IMR-90 (cell line): ENCODE measurements around the gene GGT6. TPM values are rescaled to one million over a fixed set of nuclear protein-coding genes. Genes with fewer than 3 reads are reported as not detected.

Source experiments
- ATAC-seq: fragments of 200-7000 bp; cut with Tn5 transposase; 2 replicates; pipeline ENCODE4 v1.9.1; 2020; ENCODE audit warnings: low read depth, mild to moderate bottlenecking, moderate library complexity
- BruUV-seq: library from RNA; stranded (reverse); fragments of 400-500 nt; replicated peaks from 2 replicates; lab custom pipeline; 2021; lab: Mats Ljungman, UMichigan
- CTCF ChIA-PET: fragments of 300-600 bp; formaldehyde crosslinking; extraction: SDS; loops from one replicate; lab custom pipeline; 2021; ENCODE audit warnings: antibody characterized with exemption; lab: Yijun Ruan, JAX
- POLR2A ChIA-PET: fragments of 300-600 bp; sonication (Branson Sonifier 250); formaldehyde crosslinking; loops from one replicate; lab custom pipeline; 2022; ENCODE audit warnings: antibody characterized with exemption; ENCODE audit not compliant: unreplicated experiment; lab: Charles Lee
- DNase-seq: peaks from one replicate; pipeline ENCODE4 v3.0.0; 2013
- H2AFZ ChIP-seq: replicated peaks from 2 replicates; pipeline ENCODE3; 2013; ENCODE audit warnings: low read length, mild to moderate bottlenecking; ENCODE audit not compliant: poor library complexity
- H2AK5ac ChIP-seq: 2 replicates; pipeline ENCODE4 v1.6.1; 2013; ENCODE audit warnings: low read depth, low read length, inconsistent platforms
- H2AK9ac ChIP-seq: replicated peaks from 2 replicates; pipeline ENCODE3; 2013; ENCODE audit warnings: mild to moderate bottlenecking, low read depth, low read length, moderate library complexity; ENCODE audit not compliant: poor library complexity
- H2BK120ac ChIP-seq: 2 replicates; pipeline ENCODE4 v1.6.1; 2013; ENCODE audit warnings: low read depth, low read length, inconsistent platforms
- H2BK15ac ChIP-seq: 3 replicates; pipeline ENCODE4 v1.6.1; 2013; ENCODE audit warnings: low read depth, low read length, inconsistent platforms
- H2BK20ac ChIP-seq: 2 replicates; pipeline ENCODE4 v1.6.1; 2013; ENCODE audit warnings: low read depth, mild to moderate bottlenecking, inconsistent platforms, low read length, moderate library complexity
- H2BK5ac ChIP-seq: 2 replicates; pipeline ENCODE4 v1.6.1; 2013; ENCODE audit warnings: mild to moderate bottlenecking, low read depth, low read length, inconsistent platforms; ENCODE audit not compliant: poor library complexity, severe bottlenecking
- H3K14ac ChIP-seq: replicated peaks from 2 replicates; pipeline ENCODE4 v1.6.1; 2013; ENCODE audit warnings: low read depth, low read length, inconsistent platforms
- H3K18ac ChIP-seq: 2 replicates; pipeline ENCODE4 v1.6.1; 2013; ENCODE audit warnings: low read depth, low read length, control low read depth
- H3K23ac ChIP-seq: 2 replicates; pipeline ENCODE4 v1.6.1; 2013; ENCODE audit warnings: low read depth, low read length, inconsistent platforms
- H3K27ac ChIP-seq: 2 replicates; pipeline ENCODE4 v1.5.1; 2013; ENCODE audit warnings: mild to moderate bottlenecking, control low read depth, low read length; ENCODE audit not compliant: insufficient read depth
- H3K27me3 ChIP-seq: 2 replicates; pipeline ENCODE4 v1.6.1; 2013; ENCODE audit warnings: low read length; ENCODE audit not compliant: control insufficient read depth, insufficient read depth
- H3K36me3 ChIP-seq: 2 replicates; pipeline ENCODE4 v1.6.1; 2013; ENCODE audit warnings: low read length, mixed read lengths; ENCODE audit not compliant: control insufficient read depth, insufficient read depth
- H3K4ac ChIP-seq: 2 replicates; pipeline ENCODE4 v1.6.1; 2013; ENCODE audit warnings: low read depth, low read length, inconsistent platforms
- H3K4me1 ChIP-seq: 2 replicates; pipeline ENCODE4 v1.6.1; 2013; ENCODE audit warnings: low read length, mixed read lengths; ENCODE audit not compliant: control insufficient read depth, insufficient read depth
- H3K4me2 ChIP-seq: 2 replicates; pipeline ENCODE4 v1.6.1; 2013; ENCODE audit warnings: low read depth, mild to moderate bottlenecking, control low read depth, low read length, moderate library complexity
- H3K4me3 ChIP-seq: 2 replicates; pipeline ENCODE4 v1.5.1; 2013; ENCODE audit warnings: low read depth, mild to moderate bottlenecking, control low read depth, low read length, moderate library complexity; ENCODE audit not compliant: insufficient read depth
- H3K56ac ChIP-seq: 2 replicates; pipeline ENCODE4 v1.6.1; 2013; ENCODE audit warnings: low read length, inconsistent platforms; ENCODE audit not compliant: insufficient read depth; ENCODE audit errors: extremely low read depth
- H3K79me1 ChIP-seq, 2 experiments: 2 replicates each; pipeline ENCODE4 v1.6.1; 2013; ENCODE audit warnings: low read length in 2 of 2, inconsistent platforms in 1 of 2, low read depth in 1 of 2
- H3K9ac ChIP-seq: 2 replicates; pipeline ENCODE4 v1.6.1; 2013; ENCODE audit warnings: low read depth, low read length, control low read depth
- H3K9me1 ChIP-seq: 2 replicates; pipeline ENCODE4 v1.6.1; 2013; ENCODE audit warnings: low read length, inconsistent platforms; ENCODE audit not compliant: insufficient read depth
- H3K9me3 ChIP-seq: 2 replicates; pipeline ENCODE4 v1.6.1; 2013; ENCODE audit warnings: low read length; ENCODE audit not compliant: control insufficient read depth, insufficient read depth
- H4K20me1 ChIP-seq: 2 replicates; pipeline ENCODE4 v1.6.1; 2013; ENCODE audit warnings: low read length, inconsistent platforms; ENCODE audit not compliant: insufficient read depth
- H4K5ac ChIP-seq: 2 replicates; pipeline ENCODE4 v1.6.1; 2013; ENCODE audit warnings: mild to moderate bottlenecking, low read depth, low read length, control low read depth
- H4K8ac ChIP-seq, 2 experiments: 2 replicates each; pipeline ENCODE4 v1.6.1; 2013; ENCODE audit warnings: low read depth in 2 of 2, low read length in 2 of 2, control low read depth in 1 of 2, inconsistent platforms in 1 of 2
- H4K91ac ChIP-seq: 2 replicates; pipeline ENCODE4 v1.6.1; 2013; ENCODE audit warnings: low read depth, low read length, inconsistent platforms; ENCODE audit not compliant: insufficient read depth
- CEBPB ChIP-seq: IDR thresholded peaks from 2 replicates; pipeline ENCODE4 v1.6.1; 2012; ENCODE audit warnings: low read depth, low read length, improper control_type of control experiment
- CTCF ChIP-seq: conservative IDR thresholded peaks from 2 replicates; pipeline ENCODE4 v1.5.1; 2012; ENCODE audit warnings: mild to moderate bottlenecking, low read depth, low read length, improper control_type of control experiment
- MAZ ChIP-seq: IDR thresholded peaks from 2 replicates; pipeline ENCODE4 v1.6.1; 2012; ENCODE audit warnings: low read depth, mild to moderate bottlenecking, low read length, improper control_type of control experiment, moderate library complexity, borderline replicate concordance
- MXI1 ChIP-seq: IDR thresholded peaks from 2 replicates; pipeline ENCODE4 v1.6.1; 2012; ENCODE audit warnings: low read depth, mild to moderate bottlenecking, low read length, moderate library complexity, borderline replicate concordance
- RAD21 ChIP-seq: IDR thresholded peaks from 2 replicates; pipeline ENCODE4 v1.6.1; 2012; ENCODE audit warnings: low read length, improper control_type of control experiment
- RFX5 ChIP-seq: IDR thresholded peaks from 2 replicates; pipeline ENCODE4 v1.8.0; 2012; ENCODE audit warnings: low read depth, mild to moderate bottlenecking, low read length, moderate library complexity
- SMC3 ChIP-seq: fragments of 150-350 bp; IDR thresholded peaks from 2 replicates; pipeline ENCODE4 v1.6.1; 2016; ENCODE audit warnings: low read depth, mild to moderate bottlenecking, antibody characterized with exemption, low read length, moderate library complexity
- WGBS, 2 experiments: methylation state at CpG; one replicate each; pipeline versions ENCODE4 v1.1.5 to v1.1.7; 2013; ENCODE audit warnings: missing lambda C conversion rate in 2 of 2; ENCODE audit not compliant: insufficient read length in 1 of 2; ENCODE audit errors: extremely low coverage in 2 of 2; 5-methylcytosine and 5-hydroxymethylcytosine counted together
- dilution Hi-C: fragments of 300-500 bp; cut with HindIII; formaldehyde crosslinking; loops from one replicate; pipeline ENCODE4 v1.14.3; 2018; ENCODE audit warnings: low sequenced_read_pairs; ENCODE audit not compliant: unreplicated experiment
- in situ Hi-C: fragments of 300-500 bp; cut with MboI; formaldehyde crosslinking; loops from 3 replicates; pipeline ENCODE4 v1.14.3; 2019; ENCODE audit warnings: low sequenced_read_pairs, inconsistent platforms, mixed read lengths
- intact Hi-C: fragments of 100-400 bp; cut with micrococcal nuclease; formaldehyde crosslinking; loops from 2 replicates; pipeline ENCODE4 v1.10.0; 2022
- polyA plus RNA-seq, 3 experiments: library from polyadenylated mRNA; depleted of rRNA; stranded (reverse); fragments of >200 nt; gene quantifications; 2 replicates each; pipeline ENCODE4 v1.2.3, GENCODE V29; 2012; ENCODE audit warnings: low replicate concordance in 1 of 3
- total RNA-seq: library from RNA; depleted of rRNA; stranded (reverse); fragments of >200 nt; gene quantifications from 2 replicates; pipeline ENCODE4 v1.2.3, GENCODE V29; 2012

The GGT6 gene
- total and polyA plus RNA-seq, 2 of the 4 experiments (the other 2 are of a cell fraction), result not detected

GRCh38 chr17:4610162-4610561, 49.8 kb upstream of the GGT6 start:
- H2BK120ac ChIP-seq, result no peak overlapping the region
- in situ Hi-C loops (no loop called here), intact Hi-C loops (no loop called here), dilution Hi-C loops (no loop called here)
- H4K8ac ChIP-seq, result no peak overlapping the region
- H2BK15ac ChIP-seq, result no peak overlapping the region
- H3K4ac ChIP-seq, result no peak overlapping the region
- H2BK5ac ChIP-seq, result no peak overlapping the region
- no peak overlapping the region for H3K4me3 ChIP-seq
- no peak for DNase-seq
- no peaks in the 10 kb centered on the region for H4K20me1 ChIP-seq
- no peak overlapping the region for H2AK9ac ChIP-seq
- H3K23ac ChIP-seq, result no peak overlapping the region
- no peak overlapping the region for H3K4me2 ChIP-seq
- CTCF ChIA-PET, result no interaction called here
- POLR2A ChIA-PET, result no interaction called here
- peaks cover 7% of the 10 kb centered on the region; the same call in 1 of the 2 replicates for H3K4me1 ChIP-seq
- no peaks in the 10 kb centered on the region for H3K9me1 ChIP-seq
- H4K5ac ChIP-seq, result no peak overlapping the region
- H3K27ac ChIP-seq, result no peak overlapping the region
- H3K9me3 ChIP-seq, result no peaks in the 10 kb centered on the region
- no peak overlapping the region for H3K14ac ChIP-seq
- no peak overlapping the region for H2AK5ac ChIP-seq
- no peak overlapping the region for H2BK20ac ChIP-seq
- TF ChIP-seq CEBPB (no peak), MXI1 (no peak), RFX5 (no peak), MAZ (no peak), CTCF (no peak), SMC3 (no peak), RAD21 (no peak)
- no peak for ATAC-seq
- no peaks in the 10 kb centered on the region for H3K36me3 ChIP-seq
- no peak overlapping the region for H2AFZ ChIP-seq
- H3K9ac ChIP-seq, result no peak overlapping the region
- BruUV-seq, result no TSS peak
- WGBS, 2 experiments, result 100% methylated on average over 2 of the region's 5 CpGs; no CpG with 5 or more reads in 1 of the 2 experiments
- no peak overlapping the region for H3K18ac ChIP-seq
- H4K91ac ChIP-seq, result no peak overlapping the region
- no peaks in the 10 kb centered on the region for H3K79me1 ChIP-seq
- H3K56ac ChIP-seq, result no peak overlapping the region
- peaks cover 38% of the 10 kb centered on the region for H3K27me3 ChIP-seq
